GM12878 (cell line): ENCODE data around the gene TLR5.

ENCODE experiments used
- MEF2A ChIP-seq: IDR thresholded peaks from 2 replicates; pipeline ENCODE4 v1.6.1; 2011; ENCODE audit warnings: low read depth, mild to moderate bottlenecking, low read length, moderate library complexity; ENCODE audit not compliant: insufficient read depth
- POLR2A ChIP-seq: IDR thresholded peaks from 2 replicates; pipeline ENCODE4 v1.6.1; 2011; ENCODE audit warnings: low read depth, mild to moderate bottlenecking, low read length
- ZNF687 ChIP-seq: fragments of 450-650 bp; IDR thresholded peaks from 2 replicates; pipeline ENCODE4 v1.6.1; 2017; ENCODE audit warnings: mild to moderate bottlenecking, moderate library complexity
- TF ChIP-seq, protein P1 (sequence below): IDR thresholded peaks from 2 replicates; pipeline ENCODE4 v1.6.1; 2012; ENCODE audit warnings: mild to moderate bottlenecking, low read depth, low read length
- TF ChIP-seq, protein P2 (sequence below), 3 experiments: IDR thresholded peaks in 2 of 3; conservative IDR thresholded peaks in 1 of 3; 2 replicates each; pipeline ENCODE4 v1.5.1; 2011; ENCODE audit warnings: low read depth in 3 of 3, low read length in 3 of 3, mild to moderate bottlenecking in 3 of 3, control low read depth in 2 of 3, moderate library complexity in 2 of 3, inconsistent platforms in 1 of 3, mixed read lengths in 1 of 3; ENCODE audit not compliant: control insufficient read depth in 2 of 3, insufficient read depth in 1 of 3; ENCODE audit errors: extremely low read depth in 1 of 3

- TF ChIP-seq MEF2A (no peak), POLR2A (no peak), ZNF687 (no peak)
- TF ChIP-seq, protein P1, sequence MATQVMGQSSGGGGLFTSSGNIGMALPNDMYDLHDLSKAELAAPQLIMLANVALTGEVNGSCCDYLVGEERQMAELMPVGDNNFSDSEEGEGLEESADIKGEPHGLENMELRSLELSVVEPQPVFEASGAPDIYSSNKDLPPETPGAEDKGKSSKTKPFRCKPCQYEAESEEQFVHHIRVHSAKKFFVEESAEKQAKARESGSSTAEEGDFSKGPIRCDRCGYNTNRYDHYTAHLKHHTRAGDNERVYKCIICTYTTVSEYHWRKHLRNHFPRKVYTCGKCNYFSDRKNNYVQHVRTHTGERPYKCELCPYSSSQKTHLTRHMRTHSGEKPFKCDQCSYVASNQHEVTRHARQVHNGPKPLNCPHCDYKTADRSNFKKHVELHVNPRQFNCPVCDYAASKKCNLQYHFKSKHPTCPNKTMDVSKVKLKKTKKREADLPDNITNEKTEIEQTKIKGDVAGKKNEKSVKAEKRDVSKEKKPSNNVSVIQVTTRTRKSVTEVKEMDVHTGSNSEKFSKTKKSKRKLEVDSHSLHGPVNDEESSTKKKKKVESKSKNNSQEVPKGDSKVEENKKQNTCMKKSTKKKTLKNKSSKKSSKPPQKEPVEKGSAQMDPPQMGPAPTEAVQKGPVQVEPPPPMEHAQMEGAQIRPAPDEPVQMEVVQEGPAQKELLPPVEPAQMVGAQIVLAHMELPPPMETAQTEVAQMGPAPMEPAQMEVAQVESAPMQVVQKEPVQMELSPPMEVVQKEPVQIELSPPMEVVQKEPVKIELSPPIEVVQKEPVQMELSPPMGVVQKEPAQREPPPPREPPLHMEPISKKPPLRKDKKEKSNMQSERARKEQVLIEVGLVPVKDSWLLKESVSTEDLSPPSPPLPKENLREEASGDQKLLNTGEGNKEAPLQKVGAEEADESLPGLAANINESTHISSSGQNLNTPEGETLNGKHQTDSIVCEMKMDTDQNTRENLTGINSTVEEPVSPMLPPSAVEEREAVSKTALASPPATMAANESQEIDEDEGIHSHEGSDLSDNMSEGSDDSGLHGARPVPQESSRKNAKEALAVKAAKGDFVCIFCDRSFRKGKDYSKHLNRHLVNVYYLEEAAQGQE = no peak
- TF ChIP-seq, protein P2, sequence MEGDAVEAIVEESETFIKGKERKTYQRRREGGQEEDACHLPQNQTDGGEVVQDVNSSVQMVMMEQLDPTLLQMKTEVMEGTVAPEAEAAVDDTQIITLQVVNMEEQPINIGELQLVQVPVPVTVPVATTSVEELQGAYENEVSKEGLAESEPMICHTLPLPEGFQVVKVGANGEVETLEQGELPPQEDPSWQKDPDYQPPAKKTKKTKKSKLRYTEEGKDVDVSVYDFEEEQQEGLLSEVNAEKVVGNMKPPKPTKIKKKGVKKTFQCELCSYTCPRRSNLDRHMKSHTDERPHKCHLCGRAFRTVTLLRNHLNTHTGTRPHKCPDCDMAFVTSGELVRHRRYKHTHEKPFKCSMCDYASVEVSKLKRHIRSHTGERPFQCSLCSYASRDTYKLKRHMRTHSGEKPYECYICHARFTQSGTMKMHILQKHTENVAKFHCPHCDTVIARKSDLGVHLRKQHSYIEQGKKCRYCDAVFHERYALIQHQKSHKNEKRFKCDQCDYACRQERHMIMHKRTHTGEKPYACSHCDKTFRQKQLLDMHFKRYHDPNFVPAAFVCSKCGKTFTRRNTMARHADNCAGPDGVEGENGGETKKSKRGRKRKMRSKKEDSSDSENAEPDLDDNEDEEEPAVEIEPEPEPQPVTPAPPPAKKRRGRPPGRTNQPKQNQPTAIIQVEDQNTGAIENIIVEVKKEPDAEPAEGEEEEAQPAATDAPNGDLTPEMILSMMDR (IDR thresholded peaks at IDR 0.05 in 2 of 3, conservative IDR thresholded peaks at IDR 0.05 in 1 of 3; ENCODE audit: control insufficient read depth in 2 of 3, extremely low read depth in 1 of 3, insufficient read depth in 1 of 3, low read depth in 3 of 3, low read length in 3 of 3) = no peak
Measured at GRCh38 chr1:223110952-223111351, 32.1 kb downstream of the TLR5 start.
